HUDEP-2 (cell line): ENCODE results near the gene ZIC1.

Experiments
- DNase-seq, 76 experiments: peaks; one replicate each; lab custom pipeline; 2025; ENCODE audit not compliant: unreplicated experiment in 76 of 76; lab: John Stamatoyannopoulos, UW

The ZIC1 gene

GRCh38 chr3:147394884-147395225, 14.3 kb upstream of the ZIC1 start:
- DNase-seq: no peak

GRCh38 chr3:147395899-147396711, 13.1 kb upstream of the ZIC1 start:
- no peak for DNase-seq

- DNase-seq: no peak
Observed at GRCh38 chr3:147396712-147397046, 12.5 kb upstream of the ZIC1 start.

GRCh38 chr3:147397155-147397874, 11.8 kb upstream of the ZIC1 start:
- no peak for DNase-seq

GRCh38 chr3:147397875-147398812, 11.0 kb upstream of the ZIC1 start:
- DNase-seq: no peak

GRCh38 chr3:147398813-147399534, 10.2 kb upstream of the ZIC1 start:
- DNase-seq: no peak

- no peak for DNase-seq
Observed at GRCh38 chr3:147400111-147400510, 9.1 kb upstream of the ZIC1 start.

GRCh38 chr3:147400999-147401398, 8.2 kb upstream of the ZIC1 start:
- DNase-seq: no peak

GRCh38 chr3:147401421-147401820, 7.7 kb upstream of the ZIC1 start:
- no peak for DNase-seq

- DNase-seq: no peak
Observed at GRCh38 chr3:147402159-147402558, 7.0 kb upstream of the ZIC1 start.

- no peak for DNase-seq
Observed at GRCh38 chr3:147403511-147403910, 5.7 kb upstream of the ZIC1 start.

- no peak for DNase-seq
Observed at GRCh38 chr3:147404000-147404799, 5.0 kb upstream of the ZIC1 start.

GRCh38 chr3:147404800-147405230, 4.3 kb upstream of the ZIC1 start:
- no peak for DNase-seq

- DNase-seq: no peak
Observed at GRCh38 chr3:147405231-147406027, 3.7 kb upstream of the ZIC1 start.

- no peak for DNase-seq
Observed at GRCh38 chr3:147406028-147406931, 2.9 kb upstream of the ZIC1 start, which contains the start of gene ZIC4. Gene ZIC4 (minus strand): TSS chr3:147406543. CDS start chr3:147402797, 3,746 bp downstream.

GRCh38 chr3:147407114-147407497, 2.1 kb upstream of the ZIC1 start:
- no peak for DNase-seq

GRCh38 chr3:147407498-147408187, 1.5 kb upstream of the ZIC1 start:
- DNase-seq: no peak
